Adrenal gland (tissue), 12 donors: ENCODE results near the gene DMD. TPM values are rescaled to one million over a fixed set of nuclear protein-coding genes. Genes with fewer than 3 reads are reported as not detected.

Source experiments
- DNase-seq, 7 donors: peaks; one replicate each; pipeline ENCODE4 v3.0.0-alpha.2; 2019 to 2020
- H3K27ac ChIP-seq, 5 donors: fragments of 200-600 bp; sonication (generic) in 4 of 5; 1 replicate in 3 of 5; 2 replicates in 2 of 5; pipeline versions ENCODE4 v1.5.1 to v1.8.0; 2016 to 2020; ENCODE audit warnings: mild to moderate bottlenecking in 1 of 5
- H3K27me3 ChIP-seq: fragments of 200-600 bp; 2 replicates; pipeline ENCODE4 v1.8.0; 2021
- H3K36me3 ChIP-seq, 2 donors: fragments of 200-600 bp; replicated peaks in 1 of 2; 1 replicate in 1 of 2; 2 replicates in 1 of 2; pipeline versions ENCODE4 v1.5.1 to v1.8.0; 2018 to 2022
- H3K4me1 ChIP-seq, 2 donors: fragments of 200-600 bp; replicated peaks in 1 of 2; 1 replicate in 1 of 2; 2 replicates in 1 of 2; pipeline versions ENCODE4 v1.5.1 to v1.8.0; 2018 to 2021
- H3K4me3 ChIP-seq, 4 donors: fragments of 200-600 bp; sonication (generic) in 3 of 4; one replicate each; pipeline ENCODE4 v1.5.1; 2016 to 2018
- H3K9me3 ChIP-seq, 3 donors: fragments of 200-600 bp; sonication (generic) in 1 of 3; replicated peaks in 1 of 3; 1 replicate in 2 of 3; 2 replicates in 1 of 3; pipeline versions ENCODE4 v1.5.1 to v1.8.0; 2016 to 2021
- POLR2A ChIP-seq, 2 donors: fragments of 450-650 bp; IDR thresholded peaks; one replicate each; pipeline ENCODE4 v1.6.1; 2017; ENCODE audit warnings: antibody characterized with exemption in 2 of 2, mild to moderate bottlenecking in 2 of 2, moderate library complexity in 1 of 2
- WGBS, 4 donors: extraction: QIAGEN DNeasy Blood & Tissue Kit in 2 of 4; methylation state at CpG; one replicate each; pipeline versions ENCODE4 v1.1.5 to v1.1.7; 2013 to 2017; 5-methylcytosine and 5-hydroxymethylcytosine counted together
- intact Hi-C, 2 donors: fragments of 100-400 bp; cut with DNase I; formaldehyde crosslinking; loops; one replicate each; pipeline versions ENCODE4 v1.14.1 to v1.15.0; 2022 to 2023
- polyA plus RNA-seq, 3 donors: library from polyadenylated mRNA; stranded (reverse); fragments of 200-250 nt in 2 of 3; fragments of 350-450 nt in 1 of 3; fragmentation: Illumina TruSeq in 1 of 3; extraction: RNeasy Lipid Tissue Mini Kit (QIAGEN cat#74804) in 1 of 3; gene quantifications; one replicate each; pipeline ENCODE4 v1.2.3, GENCODE V29; 2013 to 2014
- total RNA-seq, 9 donors: library from RNA; depleted of rRNA in 4 of 9; stranded (reverse); fragments of >200 nt in 4 of 9; fragments of 120-200 nt in 1 of 9; fragmentation: NEBNext Ultra II Directional in 1 of 9; extraction: Animal tissue kit (Norgen Biotek cat#: 25700) in 1 of 9; gene quantifications; one replicate each; pipeline versions ENCODE4 v1.1.0 to v1.2.4, GENCODE V29; 2013 to 2023
- TF ChIP-seq, protein P1 (sequence below), 6 experiments: fragments of 450-650 bp in 4 of 6; fragments of 200-600 bp in 2 of 6; sonication (generic) in 1 of 6; IDR thresholded peaks; 1 replicate in 5 of 6; 2 replicates in 1 of 6; pipeline versions ENCODE4 v1.5.1 to v1.8.0; 2016 to 2021; ENCODE audit warnings: antibody characterized with exemption in 6 of 6, mild to moderate bottlenecking in 2 of 6, moderate library complexity in 1 of 6
- donor health status: healthy with polysubstance abuse.
- donor health status: Bipolar disorder and iron deficiency.
- donor health status: DM: yes; HTN: yes; CAD: no.
- donor health status: DM: no; HTN: no; CAD: no.
- donor health status: DM: no; HTN: no; CAD: no.
- donor health status: DM: yes; HTN: yes; CAD: no.

Gene DMD
- total and polyA plus RNA-seq, 12 donors: 14.6 to 89.7 (median 36.2) TPM

DNA sequence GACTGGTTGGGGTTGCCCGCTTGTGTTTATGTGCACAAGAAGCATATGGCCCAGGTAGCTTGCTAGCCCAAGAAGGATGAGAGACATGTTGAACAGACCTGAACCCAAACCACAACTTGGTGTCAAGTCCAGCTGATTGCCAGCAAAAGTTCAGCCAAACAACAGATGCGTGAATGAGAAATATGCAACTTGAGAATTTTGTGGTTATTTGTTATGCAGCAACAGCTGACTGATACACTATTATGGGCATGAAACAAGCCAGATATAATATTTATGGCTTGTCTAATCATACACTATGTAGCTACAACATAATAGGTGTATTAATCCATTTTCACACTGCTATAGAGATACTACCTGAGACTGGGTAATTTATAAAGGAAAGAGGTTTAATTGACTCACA lies 2073.2 kb downstream of the DMD start:
- intact Hi-C loops: no loop called here
- WGBS, 4 donors: 88 to 100% (median 100%) methylated on average over 2 of the region's 2 CpGs

DNA sequence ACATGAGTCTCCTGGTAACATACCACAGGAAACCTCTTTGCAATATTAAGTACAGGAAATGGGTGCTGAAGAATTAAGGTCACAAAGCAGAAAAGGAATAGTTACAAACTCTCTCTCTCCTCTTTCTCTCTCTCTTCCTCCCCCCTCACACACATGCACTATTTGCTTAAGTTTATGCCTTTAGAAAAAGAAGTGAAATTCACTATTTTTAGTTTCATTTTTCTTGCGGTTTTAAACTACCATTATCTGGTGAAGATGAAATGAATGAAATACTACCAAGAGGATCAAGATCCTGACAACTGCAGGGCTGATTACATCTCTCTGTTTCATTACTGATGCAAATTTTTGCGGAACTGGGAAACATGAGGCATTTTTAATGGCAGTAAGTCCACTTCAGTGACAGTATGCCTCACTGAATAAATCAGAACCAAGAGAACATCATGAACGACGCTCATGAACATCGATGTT lies 2075.2 kb downstream of the DMD start:
- Histone ChIP-seq H3K9me3 (no peaks in the 10 kb centered on the region), H3K4me3 (no peak overlapping the region), H3K27me3 (no peaks in the 10 kb centered on the region), H3K36me3 (no peaks in the 10 kb centered on the region), H3K27ac (no peak overlapping the region), H3K4me1 (no peaks in the 10 kb centered on the region)
- DNase-seq: no peak
- WGBS, 4 donors: 74 to 78% (median 76%) methylated on average over 4 to 5 of the region's 5 CpGs
- intact Hi-C loops: no loop called here
- TF ChIP-seq POLR2A (IDR thresholded peaks at IDR 0.05): no peak
- TF ChIP-seq, protein P1, sequence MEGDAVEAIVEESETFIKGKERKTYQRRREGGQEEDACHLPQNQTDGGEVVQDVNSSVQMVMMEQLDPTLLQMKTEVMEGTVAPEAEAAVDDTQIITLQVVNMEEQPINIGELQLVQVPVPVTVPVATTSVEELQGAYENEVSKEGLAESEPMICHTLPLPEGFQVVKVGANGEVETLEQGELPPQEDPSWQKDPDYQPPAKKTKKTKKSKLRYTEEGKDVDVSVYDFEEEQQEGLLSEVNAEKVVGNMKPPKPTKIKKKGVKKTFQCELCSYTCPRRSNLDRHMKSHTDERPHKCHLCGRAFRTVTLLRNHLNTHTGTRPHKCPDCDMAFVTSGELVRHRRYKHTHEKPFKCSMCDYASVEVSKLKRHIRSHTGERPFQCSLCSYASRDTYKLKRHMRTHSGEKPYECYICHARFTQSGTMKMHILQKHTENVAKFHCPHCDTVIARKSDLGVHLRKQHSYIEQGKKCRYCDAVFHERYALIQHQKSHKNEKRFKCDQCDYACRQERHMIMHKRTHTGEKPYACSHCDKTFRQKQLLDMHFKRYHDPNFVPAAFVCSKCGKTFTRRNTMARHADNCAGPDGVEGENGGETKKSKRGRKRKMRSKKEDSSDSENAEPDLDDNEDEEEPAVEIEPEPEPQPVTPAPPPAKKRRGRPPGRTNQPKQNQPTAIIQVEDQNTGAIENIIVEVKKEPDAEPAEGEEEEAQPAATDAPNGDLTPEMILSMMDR (IDR thresholded peaks at IDR 0.05): no peak

More for the DNA sequence above, 2073.2 kb downstream of the DMD start:
- H3K36me3 ChIP-seq: no peaks in the 10 kb centered on the region
- no peak for DNase-seq
- TF ChIP-seq, protein P1 (IDR thresholded peaks at IDR 0.05): no peak
- TF ChIP-seq POLR2A (IDR thresholded peaks at IDR 0.05): no peak
- no peaks in the 10 kb centered on the region for H3K9me3 ChIP-seq
- H3K4me1 ChIP-seq: no peaks in the 10 kb centered on the region
- no peak overlapping the region for H3K4me3 ChIP-seq
- no peaks in the 10 kb centered on the region for H3K27me3 ChIP-seq
- no peak overlapping the region for H3K27ac ChIP-seq

DNA sequence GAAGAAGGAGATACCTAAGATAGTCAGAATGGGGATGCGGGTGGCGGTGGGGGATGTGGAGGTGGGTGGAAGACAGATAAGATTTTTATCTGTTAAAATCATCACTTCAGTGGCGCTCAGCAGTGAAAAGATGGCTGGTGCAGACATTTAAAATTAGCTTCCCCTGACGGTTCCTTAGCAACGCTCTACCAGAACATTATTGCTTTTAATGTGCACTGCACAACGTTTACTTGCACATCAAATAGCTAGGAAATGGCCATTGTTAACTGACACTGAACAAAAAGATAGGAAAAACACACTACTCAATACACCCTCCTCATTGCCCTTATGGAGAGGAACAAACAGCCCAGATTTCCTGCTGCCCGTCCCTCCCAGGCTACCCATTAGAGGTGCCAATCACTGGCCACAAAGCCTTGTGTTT lies 2078.5 kb downstream of the DMD start:
- no peak for DNase-seq
- no peaks in the 10 kb centered on the region for H3K4me1 ChIP-seq
- no peak overlapping the region for H3K27ac ChIP-seq
- H3K9me3 ChIP-seq: no peaks in the 10 kb centered on the region
- no peaks in the 10 kb centered on the region for H3K27me3 ChIP-seq
- no peak overlapping the region for H3K4me3 ChIP-seq
- WGBS, 4 donors: 71 to 88% (median 79%) methylated on average over 7 of the region's 7 CpGs
- TF ChIP-seq, protein P1 (IDR thresholded peaks at IDR 0.05): no peak
- TF ChIP-seq POLR2A (IDR thresholded peaks at IDR 0.05): no peak
- intact Hi-C loops: no loop called here
- H3K36me3 ChIP-seq: no peaks in the 10 kb centered on the region

DNA sequence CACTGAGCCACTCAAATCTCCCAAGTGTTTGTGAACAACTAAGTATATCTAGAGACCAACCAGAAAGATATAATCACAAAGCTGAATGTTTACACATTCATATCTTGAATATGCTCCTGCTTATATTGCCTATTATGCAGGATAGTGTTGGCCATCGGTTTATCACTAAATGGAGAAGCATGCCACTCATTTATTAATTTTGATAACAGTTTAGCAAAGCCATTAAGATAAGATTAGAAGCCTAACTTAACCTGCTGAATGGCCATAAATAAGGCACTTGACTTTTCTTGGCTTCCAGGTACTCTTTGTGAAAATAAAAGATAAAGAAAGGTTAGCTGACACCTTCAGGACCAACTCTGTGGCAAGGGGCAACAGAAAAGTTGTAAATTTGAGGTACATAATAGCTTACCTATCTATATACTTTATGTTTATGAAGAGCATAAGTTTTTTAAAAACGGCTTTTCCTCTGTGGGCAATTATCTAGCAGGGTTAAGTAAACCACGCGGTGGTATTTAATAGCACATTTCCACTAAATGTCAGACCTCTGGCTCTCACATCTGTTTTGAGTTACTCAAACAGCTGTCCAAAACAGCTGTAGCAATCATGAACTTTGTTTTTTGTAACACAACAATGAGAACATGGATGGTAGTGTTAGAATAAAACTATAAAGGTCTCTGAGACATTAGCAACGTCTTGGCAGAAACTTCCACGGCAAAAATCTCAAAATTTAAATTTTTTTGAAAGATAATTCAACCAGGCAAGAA lies 2080.7 kb downstream of the DMD start:
- TF ChIP-seq, protein P1 (IDR thresholded peaks at IDR 0.05): no peak
- TF ChIP-seq POLR2A (IDR thresholded peaks at IDR 0.05): no peak
- 59 to 74% (median 63%) methylated on average over 6 of the region's 6 CpGs for WGBS, 4 donors
- Histone ChIP-seq H3K4me1 (no peaks in the 10 kb centered on the region), H3K27me3 (no peaks in the 10 kb centered on the region), H3K27ac (no peak overlapping the region), H3K36me3 (no peaks in the 10 kb centered on the region), H3K4me3 (no peak overlapping the region), H3K9me3 (no peaks in the 10 kb centered on the region)
- intact Hi-C loops: no loop called here
- DNase-seq: no peak
